ENCODE data around the gene SPATA20. TPM values are rescaled to one million over a fixed set of nuclear protein-coding genes. Genes with fewer than 3 reads are reported as not detected.

The SPATA20 gene
- total and polyA plus RNA-seq, 2 of the 4 experiments (the other 2 are of a cell fraction): 17.0 to 35.0 TPM

GRCh38 chr17:50602836-50603235, 55.9 kb downstream of the SPATA20 start:
- no peak for TF ChIP-seq RCOR1 (IDR thresholded peaks at IDR 0.05; ENCODE audit: insufficient replicate concordance, low read length)
- no peak for TF ChIP-seq NFE2L2 (IDR thresholded peaks at IDR 0.05; ENCODE audit: low read depth, low read length)
- Histone ChIP-seq H2AK5ac (ENCODE audit: low read depth, low read length) (no peak overlapping the region), H3K4me3 (ENCODE audit: insufficient read depth, low read depth, low read length) (no peak overlapping the region), H3K4me1 (ENCODE audit: control insufficient read depth, insufficient read depth, low read length) (peaks cover 8% of the 10 kb centered on the region; the same call in 1 of the 2 replicates), H3K27me3 (ENCODE audit: control insufficient read depth, insufficient read depth, low read length) (peaks cover 53% of the 10 kb centered on the region), H3K56ac (ENCODE audit: extremely low read depth, insufficient read depth, low read length) (no peak overlapping the region), H3K4ac (ENCODE audit: low read depth, low read length) (no peak overlapping the region), H2BK5ac (ENCODE audit: low read depth, low read length, poor library complexity, severe bottlenecking) (no peak overlapping the region), H2BK120ac (ENCODE audit: low read depth, low read length) (no peak overlapping the region), H3K14ac (replicated peaks; ENCODE audit: low read depth, low read length) (no peak overlapping the region), H2AFZ (replicated peaks; ENCODE audit: low read length, poor library complexity) (no peak overlapping the region), H4K20me1 (ENCODE audit: insufficient read depth, low read length) (no peaks in the 10 kb centered on the region), H3K36me3 (ENCODE audit: control insufficient read depth, insufficient read depth, low read length) (no peaks in the 10 kb centered on the region), H3K27ac (ENCODE audit: insufficient read depth, low read length) (no peak overlapping the region), H4K5ac (ENCODE audit: low read depth, low read length) (no peak overlapping the region), H3K9me1 (ENCODE audit: insufficient read depth, low read length) (no peaks in the 10 kb centered on the region), H3K9ac (ENCODE audit: low read depth, low read length) (no peak overlapping the region), H2BK20ac (ENCODE audit: low read depth, low read length) (no peak overlapping the region), H3K18ac (ENCODE audit: low read depth, low read length) (no peak overlapping the region), H4K91ac (ENCODE audit: insufficient read depth, low read depth, low read length) (no peak overlapping the region), H2AK9ac (replicated peaks; ENCODE audit: low read depth, low read length, poor library complexity) (no peak overlapping the region), H4K8ac (ENCODE audit: low read depth in 2 of 2, low read length in 2 of 2) (no peak overlapping the region), H3K79me1 (ENCODE audit: low read depth in 1 of 2, low read length in 2 of 2) (no peaks in the 10 kb centered on the region), H3K9me3 (ENCODE audit: control insufficient read depth, insufficient read depth, low read length) (no peaks in the 10 kb centered on the region), H3K23ac (ENCODE audit: low read depth, low read length) (no peak overlapping the region), H3K4me2 (ENCODE audit: low read depth, low read length) (no peak overlapping the region), H2BK15ac (ENCODE audit: low read depth, low read length) (no peak overlapping the region)
- intact Hi-C loops (cut with micrococcal nuclease): no loop called here
- ATAC-seq (ENCODE audit: low read depth): no peak
- POLR2A ChIA-PET (ENCODE audit: unreplicated experiment): no interaction called here
- dilution Hi-C loops (cut with HindIII; ENCODE audit: low sequenced_read_pairs, unreplicated experiment): no loop called here
- 91% methylated on average over 9 of the region's 18 CpGs; no CpG with 5 or more reads in 1 of the 2 experiments for WGBS, 2 experiments (ENCODE audit: extremely low coverage in 2 of 2, insufficient read length in 1 of 2)
- in situ Hi-C loops (cut with MboI; ENCODE audit: low sequenced_read_pairs): no loop called here
- no peak for DNase-seq
- no TSS peak for BruUV-seq (replicated peaks)
- CTCF ChIA-PET: interaction anchor here (0.5 kb wide), 1 partner anchor 20 kb away, joined by 3 read pairs; no protein-coding TSS in a partner anchor
